ENCODE results near the gene STK39. TPM values are rescaled to one million over a fixed set of nuclear protein-coding genes. Genes with fewer than 3 reads are reported as not detected.

STK39 gene
- total RNA-seq, 1 experiment from 2014 or later: 18.3 TPM

DNA sequence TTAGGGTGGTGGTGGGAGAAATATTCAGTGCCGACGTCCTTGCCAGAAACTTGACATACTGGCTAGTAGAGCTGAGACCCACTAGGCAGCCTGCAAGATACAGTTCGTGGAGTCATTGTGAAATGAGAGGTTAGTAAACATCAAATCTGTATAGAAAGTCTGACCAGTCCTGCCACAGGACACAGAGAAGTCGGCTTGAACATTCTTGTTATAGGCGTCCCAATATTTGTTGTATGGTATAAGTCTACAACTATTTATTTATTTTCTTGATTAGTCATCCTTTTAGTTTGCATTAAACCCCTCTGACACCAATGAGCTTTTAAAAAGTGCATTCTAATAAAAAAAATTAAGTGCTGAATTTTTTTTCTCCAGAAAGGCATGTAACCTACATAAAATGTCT is 265.4 kb downstream of the STK39 start:
- no peaks in the 10 kb centered on the region for H3K9me3 ChIP-seq (replicated peaks)
- no peak for DNase-seq (ENCODE audit: low read depth in 1 of 2, low spot score in 2 of 2)
- no peaks in the 10 kb centered on the region for H3K4me1 ChIP-seq (replicated peaks)
- no peaks in the 10 kb centered on the region for H3K27me3 ChIP-seq (replicated peaks)
- H3K4me3 ChIP-seq: no peak overlapping the region
- H3K36me3 ChIP-seq: no peaks in the 10 kb centered on the region
- no peak overlapping the region for H3K27ac ChIP-seq

DNA sequence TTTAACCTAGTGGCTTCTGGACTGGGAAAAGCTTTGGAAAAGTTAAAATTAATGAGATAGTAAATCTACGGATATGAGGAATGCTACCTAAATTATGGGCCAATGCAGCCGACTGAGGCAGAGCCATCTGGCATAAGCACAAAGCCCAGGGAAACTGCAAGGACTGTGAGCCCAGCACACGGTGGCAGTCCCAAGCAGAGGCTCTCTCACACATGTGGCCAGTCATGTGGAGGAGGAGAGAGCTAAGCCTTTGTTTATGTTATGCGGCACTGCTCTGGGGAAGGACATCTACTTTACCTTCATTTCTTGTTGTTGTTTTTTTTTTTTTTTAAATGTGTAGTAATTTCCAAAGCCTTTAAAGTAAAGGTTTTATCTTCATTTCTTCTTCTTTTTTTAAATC is 267.0 kb downstream of the STK39 start:
- H3K27ac ChIP-seq: no peak overlapping the region
- H3K9me3 ChIP-seq (replicated peaks): no peaks in the 10 kb centered on the region
- DNase-seq (ENCODE audit: low read depth in 1 of 2, low spot score in 2 of 2): no peak
- no peaks in the 10 kb centered on the region for H3K36me3 ChIP-seq
- H3K27me3 ChIP-seq (replicated peaks): no peaks in the 10 kb centered on the region
- H3K4me1 ChIP-seq (replicated peaks): no peaks in the 10 kb centered on the region
- no peak overlapping the region for H3K4me3 ChIP-seq

DNA sequence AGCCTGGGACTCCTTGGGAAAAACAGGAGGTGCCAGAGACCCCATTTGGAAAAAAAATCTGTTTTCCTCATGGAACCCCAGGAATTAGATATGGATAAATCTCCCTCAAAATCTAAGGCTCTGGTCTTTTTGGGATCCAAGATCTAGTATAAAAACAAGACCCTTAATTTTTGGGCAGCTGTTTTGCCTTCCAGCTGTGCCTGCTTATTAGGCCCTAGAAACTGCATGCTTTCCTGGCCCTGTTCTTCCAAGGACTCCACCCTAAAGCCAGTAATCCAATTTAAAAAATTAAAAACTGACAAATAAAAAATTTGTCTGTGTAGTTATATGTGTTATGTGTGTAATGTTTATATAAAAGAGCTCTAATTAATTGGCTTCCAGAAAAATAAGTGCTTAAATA is 274.6 kb downstream of the STK39 start:
- H3K4me1 ChIP-seq (replicated peaks): no peaks in the 10 kb centered on the region
- H3K36me3 ChIP-seq: no peaks in the 10 kb centered on the region
- DNase-seq (ENCODE audit: low read depth in 1 of 2, low spot score in 2 of 2): no peak
- H3K27me3 ChIP-seq (replicated peaks): no peaks in the 10 kb centered on the region
- no peak overlapping the region for H3K27ac ChIP-seq
- no peak overlapping the region for H3K4me3 ChIP-seq
- H3K9me3 ChIP-seq (replicated peaks): no peaks in the 10 kb centered on the region

DNA sequence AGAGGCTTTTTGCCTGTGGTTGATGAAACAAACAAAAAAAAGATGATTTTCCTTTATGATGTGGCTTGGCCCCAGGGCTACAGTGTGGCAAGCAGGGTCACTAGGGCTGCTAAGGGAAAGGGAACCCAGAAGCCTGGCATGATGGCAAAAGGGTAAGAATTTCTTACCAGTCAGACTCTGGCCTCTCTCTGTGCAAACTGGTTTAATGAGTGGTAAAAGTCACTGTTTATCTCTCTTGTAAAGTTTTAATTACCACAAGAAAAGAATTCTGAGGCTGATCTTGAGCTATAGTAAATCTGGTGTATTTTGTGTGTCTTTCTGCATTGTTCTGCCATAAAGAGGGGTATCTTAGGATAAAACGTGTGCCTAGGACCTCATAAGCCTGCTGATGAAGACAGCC is 275.4 kb downstream of the STK39 start:
- Histone ChIP-seq H3K4me1 (replicated peaks) (no peaks in the 10 kb centered on the region), H3K27ac (no peak overlapping the region), H3K27me3 (replicated peaks) (no peaks in the 10 kb centered on the region), H3K36me3 (no peaks in the 10 kb centered on the region), H3K9me3 (replicated peaks) (no peaks in the 10 kb centered on the region), H3K4me3 (no peak overlapping the region)
- DNase-seq (ENCODE audit: low read depth in 1 of 2, low spot score in 2 of 2): no peak

DNA sequence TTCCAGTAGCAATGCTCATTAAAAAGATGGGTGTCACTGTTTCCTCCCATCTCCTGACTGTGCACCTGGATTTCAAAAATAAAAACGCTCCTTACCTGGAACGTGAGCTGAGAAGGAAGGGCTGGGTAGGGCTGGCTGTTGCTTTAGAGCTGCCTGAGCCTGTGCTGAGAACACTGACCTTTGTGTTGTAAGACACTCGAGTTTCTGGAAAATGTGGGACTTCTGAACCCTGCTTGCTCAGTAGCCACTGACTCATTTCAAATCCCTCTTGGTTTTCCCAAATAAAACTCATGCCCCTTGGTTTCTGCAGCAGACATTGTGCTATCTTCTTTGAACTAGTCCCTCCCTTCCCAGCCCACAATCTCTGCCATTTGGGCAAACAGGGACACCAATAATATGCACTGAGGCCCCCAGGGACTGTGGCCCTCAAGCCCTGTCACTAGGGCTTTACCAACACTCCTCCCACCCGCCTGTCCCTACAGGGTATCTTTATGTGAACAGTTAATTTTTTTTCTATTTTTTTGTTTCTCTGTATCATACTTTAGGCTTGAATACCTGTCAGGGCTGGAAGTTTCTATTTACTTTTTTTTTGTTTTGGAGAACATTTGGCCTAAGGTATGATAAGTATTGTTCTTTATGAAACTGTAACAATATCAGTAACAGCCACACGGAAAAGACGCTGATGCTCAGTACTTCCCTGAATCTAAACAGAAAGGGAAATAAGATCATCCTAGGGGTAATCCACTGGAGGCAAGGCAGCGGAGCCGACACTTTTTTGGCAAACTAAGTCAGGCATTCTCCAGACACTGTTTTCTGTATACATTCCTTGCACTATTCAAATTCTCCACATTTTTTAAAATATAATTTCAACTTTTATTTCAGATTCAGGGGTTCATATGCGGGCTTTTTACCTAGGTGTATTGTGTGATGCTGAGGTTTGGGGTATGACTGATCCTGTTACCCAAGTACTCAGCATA is 280.2 kb downstream of the STK39 start:
- H3K27me3 ChIP-seq (replicated peaks): no peaks in the 10 kb centered on the region
- H3K9me3 ChIP-seq (replicated peaks): no peaks in the 10 kb centered on the region
- no peak overlapping the region for H3K4me3 ChIP-seq
- no peaks in the 10 kb centered on the region for H3K4me1 ChIP-seq (replicated peaks)
- H3K36me3 ChIP-seq: 0 out of 2 replicates have a peak, but pooled peaks cover 9% of the 10 kb centered on the region
- DNase-seq (ENCODE audit: low read depth in 1 of 2, low spot score in 2 of 2): no peak
- no peak overlapping the region for H3K27ac ChIP-seq

DNA sequence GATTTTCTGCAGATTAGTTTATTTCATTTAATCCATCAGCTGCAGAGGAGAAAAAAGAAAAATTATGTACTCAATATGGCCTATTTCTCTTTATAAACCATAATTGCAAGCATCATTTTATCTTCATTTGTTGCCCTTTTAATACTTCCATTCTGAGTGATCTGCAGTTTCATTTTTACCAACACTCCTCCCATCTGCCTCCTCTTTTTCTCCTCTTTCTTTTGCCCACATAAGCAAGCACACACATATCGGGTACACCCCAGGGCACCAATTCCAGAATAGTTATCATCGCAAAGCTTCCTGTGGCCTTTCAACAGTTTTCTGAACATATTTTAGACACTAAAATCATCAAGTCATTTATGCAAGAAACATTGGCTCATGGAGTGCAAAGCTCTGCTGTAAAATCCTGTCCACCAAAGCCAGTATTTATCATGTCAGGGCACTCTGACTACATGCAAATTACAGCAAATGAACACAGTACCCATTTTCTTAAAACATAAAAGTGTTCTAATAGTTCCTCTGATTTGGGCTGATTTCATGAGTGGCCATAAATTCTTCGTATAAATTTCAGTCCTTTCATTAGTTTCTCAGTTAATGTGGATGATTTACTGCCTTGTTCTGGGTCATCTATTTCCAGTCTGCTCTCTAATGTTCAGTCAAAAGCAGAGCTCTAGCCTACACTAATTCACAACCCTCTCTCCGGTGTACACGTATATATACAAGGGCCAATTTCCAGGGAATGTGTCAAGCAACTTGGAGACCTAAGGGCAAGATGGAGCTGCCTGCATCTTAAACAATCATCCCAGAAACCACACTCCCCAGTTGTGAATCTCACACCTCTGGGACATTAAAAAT is 281.3 kb downstream of the STK39 start:
- Histone ChIP-seq H3K4me1 (replicated peaks) (no peaks in the 10 kb centered on the region), H3K4me3 (no peak overlapping the region), H3K9me3 (replicated peaks) (no peaks in the 10 kb centered on the region), H3K36me3 (0 out of 2 replicates have a peak, but pooled peaks cover 9% of the 10 kb centered on the region), H3K27ac (no peak overlapping the region), H3K27me3 (replicated peaks) (no peaks in the 10 kb centered on the region)
- DNase-seq (ENCODE audit: low read depth in 1 of 2, low spot score in 2 of 2): no peak

DNA sequence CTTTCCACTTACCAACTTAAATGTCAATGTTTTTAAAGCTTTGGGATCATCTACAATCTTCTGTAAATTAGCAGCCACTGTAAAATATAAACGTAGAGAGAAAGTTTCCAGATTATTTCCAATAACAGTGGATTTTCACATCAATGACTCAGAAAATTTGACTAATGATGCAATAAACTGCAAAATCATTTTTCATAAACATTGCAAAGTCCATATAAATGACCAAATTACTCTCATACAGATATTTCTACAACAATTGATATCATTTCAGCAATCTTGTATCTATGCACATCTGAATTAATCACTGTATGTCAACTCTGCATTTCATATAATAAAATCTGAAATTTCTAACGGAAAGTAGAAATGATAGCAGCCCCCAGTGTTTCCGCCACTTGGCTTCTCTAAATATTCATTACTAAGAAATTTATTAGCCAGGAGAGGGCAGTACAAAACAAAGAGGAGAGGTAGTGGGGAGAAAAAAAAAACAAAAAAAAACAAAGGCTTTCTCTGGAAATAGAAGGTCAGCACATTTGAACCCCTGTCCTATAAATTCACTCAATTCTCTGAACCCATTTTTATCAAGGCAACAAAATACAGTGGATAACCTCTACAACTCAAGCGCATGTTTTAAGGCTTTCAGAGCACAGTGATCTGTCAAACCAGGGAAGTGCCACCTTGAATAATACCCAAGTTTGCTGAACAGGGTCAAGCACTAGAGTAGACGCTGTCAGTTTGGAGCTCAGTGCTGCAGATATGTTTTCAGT is 282.6 kb downstream of the STK39 start:
- no peak overlapping the region for H3K27ac ChIP-seq

DNA sequence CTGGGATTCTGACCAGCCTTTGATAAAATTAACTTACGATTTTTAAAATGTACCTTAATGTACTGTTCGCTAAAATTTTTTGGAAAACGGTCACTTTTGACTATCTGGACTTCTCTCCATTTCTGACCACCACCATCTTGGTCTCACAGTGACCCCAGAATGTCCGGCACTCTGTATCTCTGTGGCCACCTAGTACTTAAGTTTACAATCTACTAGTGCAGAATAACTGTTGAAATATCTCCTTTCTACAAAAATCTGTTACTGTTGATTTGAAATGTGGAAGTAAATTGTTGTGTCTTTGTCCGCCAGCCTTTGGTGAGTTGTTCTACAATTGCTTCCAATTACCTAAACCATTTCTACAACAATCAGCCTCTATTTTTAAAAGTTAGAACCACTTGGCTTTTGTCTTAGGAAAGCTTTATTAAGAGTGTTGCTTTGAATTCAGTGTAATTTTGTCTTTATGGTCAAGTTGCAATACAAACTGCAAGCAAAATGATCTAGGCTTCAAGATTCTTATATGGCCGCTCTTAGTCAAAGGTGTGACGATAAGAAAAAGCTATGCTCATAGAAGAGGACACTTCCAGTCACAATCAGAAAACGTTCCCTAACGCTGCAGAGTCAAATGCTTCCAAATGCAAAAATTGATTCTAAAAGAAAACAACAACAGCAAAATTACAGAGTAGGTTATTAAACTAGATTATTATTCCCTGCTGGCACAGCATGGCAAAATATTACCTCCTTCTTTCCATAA is 283.3 kb downstream of the STK39 start:
- Histone ChIP-seq H3K4me1 (replicated peaks) (no peaks in the 10 kb centered on the region), H3K9me3 (replicated peaks) (no peaks in the 10 kb centered on the region), H3K27ac (no peak overlapping the region), H3K27me3 (replicated peaks) (no peaks in the 10 kb centered on the region), H3K36me3 (0 out of 2 replicates have a peak, but pooled peaks cover 9% of the 10 kb centered on the region), H3K4me3 (no peak overlapping the region)
- no peak for DNase-seq (ENCODE audit: low read depth in 1 of 2, low spot score in 2 of 2)

More for the DNA sequence above, 282.6 kb downstream of the STK39 start:
- Histone ChIP-seq H3K9me3 (replicated peaks) (no peaks in the 10 kb centered on the region), H3K27me3 (replicated peaks) (no peaks in the 10 kb centered on the region), H3K36me3 (0 out of 2 replicates have a peak, but pooled peaks cover 9% of the 10 kb centered on the region), H3K4me1 (replicated peaks) (no peaks in the 10 kb centered on the region), H3K4me3 (no peak overlapping the region)
- DNase-seq (ENCODE audit: low read depth in 1 of 2, low spot score in 2 of 2): no peak

DNA sequence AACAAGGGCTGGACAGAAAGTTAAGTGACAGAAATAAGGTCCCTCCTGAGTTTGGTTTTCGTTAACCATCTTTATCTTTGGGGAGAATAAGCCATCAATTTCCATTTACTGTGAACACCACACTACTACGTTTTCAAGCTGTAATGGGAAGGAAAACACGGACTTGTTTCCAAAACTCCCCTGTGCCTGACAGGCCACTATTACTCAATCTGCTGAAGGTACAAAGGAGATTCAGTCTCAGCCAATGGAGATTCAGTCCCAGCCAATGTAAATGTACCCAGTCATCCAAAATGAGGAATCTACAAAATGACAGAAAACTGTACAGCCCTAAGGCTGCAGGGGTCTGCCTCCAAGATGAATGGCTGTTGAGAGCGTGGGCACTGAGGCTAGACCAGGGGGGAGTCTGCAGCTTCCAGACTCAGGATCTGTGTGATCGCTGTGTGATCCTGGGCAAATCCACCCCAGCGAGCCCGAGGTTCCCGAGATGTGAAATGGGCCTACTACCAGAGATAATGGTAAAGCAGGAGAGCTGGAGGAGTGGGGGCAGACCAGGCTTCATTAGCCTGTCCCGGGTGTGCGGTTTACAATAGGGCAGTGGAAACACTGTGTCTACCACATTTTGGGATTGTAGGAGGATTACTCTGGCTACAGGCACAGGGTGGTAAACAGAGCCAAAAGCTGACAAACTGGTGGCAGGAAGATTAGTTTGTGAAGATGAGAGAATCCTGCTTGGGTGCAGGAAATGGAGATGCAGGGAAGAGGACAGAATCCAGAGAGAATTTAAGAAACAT is 284.8 kb downstream of the STK39 start:
- Histone ChIP-seq H3K27me3 (replicated peaks) (no peaks in the 10 kb centered on the region), H3K4me3 (no peak overlapping the region), H3K4me1 (replicated peaks) (no peaks in the 10 kb centered on the region), H3K27ac (no peak overlapping the region), H3K36me3 (0 out of 2 replicates have a peak, but pooled peaks cover 9% of the 10 kb centered on the region), H3K9me3 (replicated peaks) (no peaks in the 10 kb centered on the region)
- no peak for DNase-seq (ENCODE audit: low read depth in 1 of 2, low spot score in 2 of 2)

DNA sequence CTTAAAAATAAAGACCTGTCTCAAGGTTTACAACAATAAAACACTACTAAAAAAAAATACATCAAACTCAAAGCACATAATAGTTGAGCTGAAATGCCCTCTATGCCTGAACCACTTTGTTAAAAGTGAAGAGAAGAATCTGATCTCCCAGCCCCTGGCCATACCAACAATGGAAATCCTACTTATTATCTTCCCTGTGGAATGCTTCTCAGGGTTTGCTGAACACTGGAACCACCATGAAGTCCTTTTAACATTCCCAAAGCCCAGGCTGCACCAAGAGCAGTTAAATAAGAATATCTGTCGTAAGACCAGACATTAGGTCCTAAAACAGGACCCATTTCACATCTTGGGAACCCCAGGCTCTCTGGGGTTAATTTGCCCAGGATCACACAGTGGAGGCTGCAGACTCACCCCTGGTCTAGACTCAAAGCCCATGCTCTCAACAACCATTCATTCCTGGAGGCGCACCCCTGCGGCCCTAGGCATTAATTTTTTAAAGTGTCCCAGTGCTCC is 285.8 kb downstream of the STK39 start:
- Histone ChIP-seq H3K4me1 (replicated peaks) (no peaks in the 10 kb centered on the region), H3K27me3 (replicated peaks) (no peaks in the 10 kb centered on the region), H3K9me3 (replicated peaks) (no peaks in the 10 kb centered on the region), H3K27ac (no peak overlapping the region), H3K4me3 (no peak overlapping the region), H3K36me3 (0 out of 2 replicates have a peak, but pooled peaks cover 9% of the 10 kb centered on the region)
- no peak for DNase-seq (ENCODE audit: low read depth in 1 of 2, low spot score in 2 of 2)

DNA sequence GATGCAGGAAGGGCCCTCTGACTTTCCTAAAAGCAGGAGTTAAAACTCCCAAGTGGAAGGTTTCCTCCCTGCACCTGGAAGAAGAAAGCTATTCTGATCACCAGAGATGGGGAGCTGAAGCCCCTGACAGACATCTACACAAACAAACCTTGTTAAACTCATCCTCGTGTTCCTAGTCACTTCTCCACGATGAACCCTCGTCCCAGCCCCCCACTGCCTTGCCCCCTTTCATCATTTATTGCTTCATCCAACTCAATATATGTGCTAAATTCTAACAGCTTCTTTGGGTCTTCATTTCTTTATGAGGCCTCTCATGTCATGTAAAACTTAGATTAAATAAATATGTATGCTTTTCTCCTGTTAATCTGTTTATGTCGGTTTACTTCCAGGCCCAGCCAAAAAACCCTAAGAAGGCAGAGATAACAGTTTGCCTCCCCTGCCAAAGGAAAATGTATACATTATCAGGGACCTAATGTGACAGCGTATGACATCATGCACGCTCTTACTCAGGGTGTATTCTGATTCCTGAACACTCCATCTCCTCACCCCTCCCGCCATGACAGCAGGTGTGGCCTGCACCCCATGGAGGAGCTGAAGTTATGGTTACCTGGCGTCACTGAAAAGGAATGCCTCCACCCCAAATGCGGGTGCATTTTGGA is 287.2 kb downstream of the STK39 start:
- Histone ChIP-seq H3K36me3 (0 out of 2 replicates have a peak, but pooled peaks cover 8% of the 10 kb centered on the region), H3K27ac (no peak overlapping the region), H3K27me3 (replicated peaks) (no peaks in the 10 kb centered on the region), H3K9me3 (replicated peaks) (no peaks in the 10 kb centered on the region), H3K4me3 (no peak overlapping the region), H3K4me1 (replicated peaks) (no peaks in the 10 kb centered on the region)
- DNase-seq (ENCODE audit: low read depth in 1 of 2, low spot score in 2 of 2): no peak

DNA sequence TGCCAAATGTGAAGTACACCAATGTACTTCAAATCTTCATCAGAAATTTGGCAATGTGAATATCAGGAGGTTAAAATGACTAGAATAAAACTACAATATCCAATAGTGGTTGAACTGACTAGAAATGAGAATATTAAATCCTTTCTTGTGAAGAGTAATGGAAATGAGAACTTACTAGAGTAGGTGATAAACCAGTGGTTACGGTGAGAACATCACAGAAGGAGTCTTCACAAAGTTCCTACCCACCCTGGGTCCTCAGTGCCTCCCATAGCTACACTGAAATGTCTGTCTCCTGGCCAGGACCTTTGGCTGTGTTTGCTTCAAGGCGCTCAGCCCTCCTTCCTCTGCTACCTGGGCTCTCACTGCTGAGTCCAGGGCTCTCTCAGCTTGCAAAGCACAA is 289.7 kb downstream of the STK39 start:
- no peaks in the 10 kb centered on the region for H3K9me3 ChIP-seq (replicated peaks)
- H3K27ac ChIP-seq: no peak overlapping the region
- H3K4me1 ChIP-seq (replicated peaks): no peaks in the 10 kb centered on the region
- no peak overlapping the region for H3K4me3 ChIP-seq
- H3K36me3 ChIP-seq: no peaks in the 10 kb centered on the region
- no peak for DNase-seq (ENCODE audit: low read depth in 1 of 2, low spot score in 2 of 2)
- no peaks in the 10 kb centered on the region for H3K27me3 ChIP-seq (replicated peaks)

All from SJSA1 (cell line).